GM12891 (cell line): ENCODE measurements around the gene AMMECR1.
"Not testable (repeated sequence)": the region's sequence is repeated elsewhere in the genome, so short reads cannot be mapped to it uniquely, and the experiment has no call there.

Experiments
- DNase-seq: peaks from one replicate; pipeline ENCODE4 v3.0.0; 2011; ENCODE audit warnings: low spot score; ENCODE audit not compliant: insufficient read length
- FAIRE-seq: peaks from 2 replicates; lab custom pipeline; 2011; peaks lifted over from hg19 to GRCh38; lab: Jason Lieb, UNC
- PAX5 ChIP-seq: IDR thresholded peaks from 2 replicates; pipeline ENCODE4 v1.6.1; 2011; ENCODE audit warnings: low read length, moderate library complexity, mild to moderate bottlenecking; ENCODE audit not compliant: insufficient read depth, severe bottlenecking
- POLR2A ChIP-seq: IDR thresholded peaks from 2 replicates; pipeline ENCODE4 v1.6.1; 2011; ENCODE audit warnings: low read depth, low read length, control low read depth
- POLR2AphosphoS5 ChIP-seq: IDR thresholded peaks from 2 replicates; pipeline ENCODE4 v1.6.1; 2011; ENCODE audit warnings: low read depth, low read length, control low read depth
- POU2F2 ChIP-seq: IDR thresholded peaks from 2 replicates; pipeline ENCODE4 v1.6.1; 2011; ENCODE audit warnings: low read depth, mild to moderate bottlenecking, control low read depth, low read length, moderate library complexity
- SPI1 ChIP-seq: IDR thresholded peaks from 2 replicates; pipeline ENCODE4 v1.6.1; 2011; ENCODE audit warnings: low read depth, low read length, control low read depth
- TAF1 ChIP-seq: IDR thresholded peaks from 2 replicates; pipeline ENCODE4 v1.6.1; 2011; ENCODE audit warnings: low read depth, low read length, control low read depth

Gene AMMECR1

DNA sequence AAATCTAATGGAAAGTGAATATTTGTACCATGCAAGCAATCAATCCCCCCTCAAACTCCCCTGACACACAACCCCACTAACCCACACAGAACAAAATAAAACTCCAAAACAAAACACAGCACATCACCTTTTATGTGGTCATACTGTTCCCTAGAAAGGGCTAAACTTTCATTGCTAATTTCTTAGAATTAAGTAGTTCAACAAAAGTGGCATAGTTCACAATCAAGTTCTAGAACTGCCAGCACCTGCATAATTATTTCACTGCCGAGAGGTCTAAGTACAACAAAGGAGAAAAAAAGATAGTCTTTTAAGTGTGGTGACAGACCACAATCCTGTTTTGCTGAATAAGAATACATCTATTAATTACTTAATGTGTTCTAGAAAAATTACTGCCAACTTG lies 58.8 kb downstream of the AMMECR1 start:
- FAIRE-seq (no peak), DNase-seq (no peak)
- no peak for TF ChIP-seq PAX5
- TF ChIP-seq POLR2AphosphoS5 = no peak
- TF ChIP-seq POLR2A = no peak
- no peak for TF ChIP-seq TAF1
- no peak for TF ChIP-seq POU2F2
- no peak for TF ChIP-seq SPI1

DNA sequence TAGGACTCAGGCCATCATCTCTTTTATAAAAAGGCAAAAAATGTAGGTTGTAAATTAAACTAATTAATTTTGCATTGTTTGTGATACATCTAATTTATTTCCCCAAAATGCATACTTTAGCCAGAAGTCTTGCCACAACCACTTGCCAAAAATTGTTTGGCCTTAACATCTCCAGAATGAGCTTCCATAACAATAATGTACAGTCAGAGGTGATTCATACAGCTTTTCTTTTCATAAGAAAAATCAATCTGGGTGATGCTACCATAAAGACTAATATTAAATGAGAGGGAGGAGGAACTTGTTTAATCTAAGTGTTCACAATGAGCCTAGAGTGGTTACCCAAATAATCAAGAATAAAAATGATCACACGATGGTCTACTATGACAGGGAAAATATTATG lies 59.3 kb downstream of the AMMECR1 start:
- TF ChIP-seq SPI1 = no peak
- TF ChIP-seq TAF1 = no peak
- no peak for TF ChIP-seq PAX5
- no peak for TF ChIP-seq POLR2A
- no peak for TF ChIP-seq POU2F2
- no peak for TF ChIP-seq POLR2AphosphoS5
- FAIRE-seq = peak; percentile 20
- no peak for DNase-seq

DNA sequence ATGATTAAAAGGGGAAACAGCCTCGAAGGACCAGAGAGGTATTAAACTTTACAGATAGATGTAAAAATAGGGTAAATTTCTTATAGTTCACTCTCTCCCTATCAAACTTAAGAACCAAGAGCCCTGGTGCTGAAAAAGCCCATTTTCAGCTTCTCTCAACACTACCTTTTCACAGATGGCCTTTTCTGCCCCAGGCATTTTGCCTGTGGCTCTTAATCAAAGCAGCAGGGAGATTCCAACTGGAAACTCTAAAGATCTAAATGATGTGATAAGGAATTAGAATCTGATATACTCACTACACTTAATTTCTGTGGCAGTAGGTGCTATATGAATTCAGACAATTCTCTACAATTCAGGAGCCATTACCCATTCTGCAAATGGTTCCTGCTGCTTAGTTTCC lies 60.0 kb downstream of the AMMECR1 start:
- FAIRE-seq (no peak), DNase-seq (no peak)
- no peak for TF ChIP-seq POLR2AphosphoS5
- TF ChIP-seq POLR2A = no peak
- no peak for TF ChIP-seq PAX5
- no peak for TF ChIP-seq POU2F2
- TF ChIP-seq TAF1 = no peak
- TF ChIP-seq SPI1 = no peak

DNA sequence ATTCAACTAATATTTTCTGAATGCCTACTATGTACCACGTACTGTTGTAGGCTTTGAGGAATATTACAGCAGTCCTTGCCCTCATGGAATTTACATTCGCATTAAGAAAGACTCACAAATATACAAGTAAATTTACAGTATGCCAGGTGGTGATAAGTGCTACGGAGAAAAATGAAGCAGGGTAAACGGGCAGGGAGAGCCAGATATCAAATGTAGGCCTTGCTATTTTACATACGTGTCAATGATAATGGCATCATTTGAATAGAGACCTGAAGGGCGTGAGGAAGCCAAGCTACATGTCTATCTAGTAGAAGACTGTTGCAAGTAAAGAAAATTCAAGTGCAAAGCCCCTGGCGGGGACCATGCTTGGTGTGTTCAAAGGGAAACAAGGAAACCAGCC lies 65.2 kb downstream of the AMMECR1 start:
- DNase-seq (no peak), FAIRE-seq (no peak)
- no peak for TF ChIP-seq TAF1

DNA sequence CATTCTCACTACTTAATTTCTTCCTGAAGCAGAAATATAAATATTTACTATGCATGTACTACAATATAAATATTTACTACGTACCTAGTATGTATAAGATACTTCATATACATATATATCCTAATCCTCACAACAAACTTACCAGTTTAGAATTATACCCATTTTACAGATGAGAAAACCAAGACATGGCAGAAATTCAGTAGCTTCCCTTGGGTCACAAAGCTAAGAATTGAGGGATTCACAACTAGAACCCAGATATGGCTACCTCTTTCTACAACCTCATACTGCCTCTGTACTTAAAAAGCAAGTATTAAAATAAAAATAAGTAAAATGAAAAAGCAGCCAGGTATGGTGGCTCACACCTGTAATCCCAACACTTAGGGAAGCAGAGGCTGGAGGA lies 65.9 kb downstream of the AMMECR1 start:
- DNase-seq (no peak), FAIRE-seq (no peak)
- no peak for TF ChIP-seq TAF1
- no peak for TF ChIP-seq PAX5
- no peak for TF ChIP-seq POLR2A
- no peak for TF ChIP-seq SPI1
- TF ChIP-seq POU2F2 = no peak
- no peak for TF ChIP-seq POLR2AphosphoS5

DNA sequence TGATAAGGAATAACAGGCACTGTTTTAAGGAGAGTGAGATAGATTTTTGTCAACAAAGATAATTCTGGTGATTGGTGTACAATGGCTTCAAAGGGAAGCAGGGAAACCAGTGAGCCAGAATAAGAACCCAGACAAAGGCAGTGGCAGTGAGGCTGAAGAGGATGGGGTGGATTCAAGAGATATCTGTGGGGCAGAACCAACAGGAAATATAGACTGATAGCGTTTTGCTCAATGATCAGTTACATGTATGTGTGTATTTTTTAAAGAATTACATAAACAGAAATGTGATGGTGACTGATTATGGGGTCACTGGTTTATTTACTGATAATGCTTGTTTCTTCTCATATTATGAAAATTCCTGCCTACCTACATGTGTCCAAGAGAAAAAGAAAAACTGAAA lies 66.4 kb downstream of the AMMECR1 start:
- FAIRE-seq (no peak), DNase-seq (no peak)
- TF ChIP-seq PAX5 (no peak), POLR2A (no peak), SPI1 (no peak), TAF1 (no peak), POLR2AphosphoS5 (no peak), POU2F2 (no peak)

DNA sequence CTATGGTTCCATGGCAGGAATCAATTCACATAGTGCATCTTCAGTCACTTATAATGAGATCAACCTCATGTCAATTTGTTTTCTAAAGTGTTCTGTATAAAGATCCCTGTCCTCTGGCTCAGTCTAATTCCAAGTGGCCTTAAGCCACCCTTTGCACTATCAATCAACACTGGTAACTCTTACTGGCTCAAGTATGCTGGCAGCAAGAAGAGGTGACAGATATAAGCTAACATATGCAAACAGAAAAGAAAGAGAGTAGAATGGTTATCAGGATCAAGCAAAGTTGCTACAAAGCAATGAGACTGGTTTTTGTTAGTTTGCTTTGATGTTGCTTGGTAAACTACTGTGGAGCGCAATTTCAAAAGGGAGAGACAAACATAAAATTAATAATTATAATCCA lies 67.0 kb downstream of the AMMECR1 start:
- DNase-seq (no peak), FAIRE-seq (no peak)
- TF ChIP-seq POLR2AphosphoS5 (no peak), POU2F2 (no peak), PAX5 (no peak), SPI1 (no peak)

DNA sequence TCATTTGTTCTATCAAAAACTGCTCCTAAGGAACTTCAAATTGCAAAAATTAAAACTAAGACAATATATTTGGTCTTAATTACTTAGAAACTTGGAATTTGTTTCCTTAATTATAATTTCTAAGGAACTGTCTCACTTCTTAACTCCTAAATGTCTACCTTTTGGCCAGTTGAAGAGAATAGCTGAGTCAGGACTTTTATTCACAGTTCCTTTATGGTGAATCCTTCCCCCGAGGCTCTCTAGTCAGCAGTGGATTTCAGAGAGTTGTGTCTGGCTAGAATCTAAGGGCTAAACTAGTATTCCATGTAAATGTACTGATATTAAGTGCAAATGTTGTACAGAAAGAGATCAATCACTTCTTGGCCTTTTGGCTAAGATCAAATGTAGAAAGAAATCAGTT lies 69.3 kb downstream of the AMMECR1 start:
- DNase-seq (no peak), FAIRE-seq (no peak)
- no peak for TF ChIP-seq SPI1
- no peak for TF ChIP-seq POLR2A
- no peak for TF ChIP-seq POLR2AphosphoS5
- no peak for TF ChIP-seq PAX5
- no peak for TF ChIP-seq POU2F2
- no peak for TF ChIP-seq TAF1

DNA sequence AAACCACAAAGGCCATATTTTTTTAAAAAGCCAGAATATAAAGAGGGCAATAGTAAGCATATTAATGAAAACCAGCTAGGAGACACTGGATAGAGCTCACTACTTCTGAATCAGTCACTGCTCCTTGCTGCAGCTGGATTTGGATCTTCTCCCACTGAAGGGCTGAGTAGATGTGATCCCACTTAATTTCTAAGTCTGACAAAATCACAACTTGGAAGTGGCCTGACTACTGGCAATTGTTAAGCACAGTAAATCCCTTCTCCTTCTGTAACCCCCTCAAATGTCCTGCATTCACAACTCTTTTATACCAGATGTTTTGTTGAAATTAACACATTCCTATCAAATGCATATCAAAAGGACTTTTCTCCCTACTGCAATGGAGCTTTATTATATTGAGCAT lies 72.9 kb downstream of the AMMECR1 start:
- FAIRE-seq (no peak), DNase-seq (no peak)
- TF ChIP-seq TAF1 = no peak
- TF ChIP-seq SPI1 = no peak

DNA sequence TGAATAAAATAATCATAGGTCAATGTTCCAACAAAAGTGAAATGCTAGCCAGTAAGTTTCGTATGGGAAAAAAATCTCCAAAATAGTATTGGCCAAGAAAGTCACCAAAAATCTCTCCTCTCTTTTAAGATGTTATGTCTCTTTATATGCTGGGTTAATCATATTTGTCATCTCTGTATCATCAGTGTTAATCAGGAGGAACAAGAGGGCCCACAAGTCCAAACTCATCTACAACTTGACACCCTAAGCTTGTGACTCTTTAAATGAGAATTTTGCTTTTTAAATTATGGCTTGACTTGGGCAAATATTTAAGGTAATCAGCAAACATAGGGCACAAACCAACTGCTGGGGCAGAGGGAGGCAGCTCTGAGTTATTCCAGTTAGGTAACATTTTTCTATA lies 75.5 kb downstream of the AMMECR1 start:
- no peak for FAIRE-seq
- DNase-seq = no peak
- TF ChIP-seq TAF1 (no peak), POLR2AphosphoS5 (no peak), POU2F2 (no peak), POLR2A (no peak), PAX5 (no peak), SPI1 (no peak)

DNA sequence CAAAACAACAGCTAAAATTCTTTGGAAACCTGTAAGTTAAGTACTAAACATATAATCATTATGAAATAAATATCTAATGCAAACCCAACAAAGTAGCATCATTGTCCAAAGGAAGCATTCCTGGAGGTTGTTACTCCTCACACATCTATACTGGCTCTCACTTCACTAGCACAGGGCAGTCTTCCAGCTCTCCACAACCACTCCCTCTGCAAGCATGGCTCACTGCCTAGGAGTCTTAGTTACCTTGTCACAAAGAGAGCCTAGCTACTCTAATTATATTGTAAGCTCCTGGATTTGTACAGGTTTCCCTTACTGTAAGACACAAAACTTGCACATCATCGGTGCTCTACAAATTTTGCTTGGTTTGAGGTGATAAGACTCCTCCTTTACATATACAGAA lies 76.1 kb downstream of the AMMECR1 start:
- no peak for FAIRE-seq

DNA sequence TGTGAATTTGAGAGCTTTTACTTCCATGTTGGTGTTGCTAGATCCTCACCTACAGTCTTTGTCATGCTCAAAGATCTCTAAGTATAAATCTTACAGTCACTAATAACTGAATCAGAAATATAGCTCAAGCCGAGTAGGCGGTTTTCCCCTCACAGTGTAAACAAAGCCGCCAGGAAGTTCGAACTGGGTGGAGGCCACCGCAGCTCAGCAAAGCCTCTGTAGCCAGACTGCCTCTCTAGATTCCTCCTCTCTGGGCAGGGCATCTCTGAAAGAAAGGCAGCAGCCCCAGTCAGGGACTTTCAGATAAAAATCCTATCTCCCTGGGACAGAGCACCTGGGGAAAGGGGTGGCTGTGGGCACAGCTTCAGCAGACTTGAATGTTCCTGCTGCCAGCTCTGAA lies 79.6 kb downstream of the AMMECR1 start:
- FAIRE-seq = not testable (repeated sequence)

More for the DNA sequence above, 76.1 kb downstream of the AMMECR1 start:
- no peak for DNase-seq
- TF ChIP-seq POLR2A = no peak
- TF ChIP-seq PAX5 = no peak
- TF ChIP-seq SPI1 = no peak
- TF ChIP-seq POLR2AphosphoS5 = no peak
- TF ChIP-seq POU2F2 = no peak

DNA sequence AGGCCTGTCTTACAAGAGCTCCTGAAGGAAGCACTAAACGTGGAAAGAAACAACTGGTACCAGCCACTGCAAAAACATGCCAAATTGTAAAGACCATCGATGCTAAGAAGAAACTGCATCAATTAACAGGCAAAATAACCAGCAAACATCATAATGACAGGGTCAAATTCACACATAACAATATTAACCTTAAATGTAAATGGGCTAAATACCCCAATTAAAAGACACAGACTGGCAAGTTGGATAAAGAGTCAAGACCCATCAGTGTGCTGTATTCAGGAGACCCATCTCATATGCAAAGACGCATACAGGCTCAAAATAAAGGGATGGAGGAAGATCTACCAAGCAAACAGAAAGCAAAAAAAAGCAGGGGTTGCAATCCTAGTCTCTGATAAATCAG lies 86.4 kb downstream of the AMMECR1 start:
- FAIRE-seq, DNase-seq: not testable (repeated sequence)

More for the DNA sequence above, 79.6 kb downstream of the AMMECR1 start:
- DNase-seq = not testable (repeated sequence)

DNA sequence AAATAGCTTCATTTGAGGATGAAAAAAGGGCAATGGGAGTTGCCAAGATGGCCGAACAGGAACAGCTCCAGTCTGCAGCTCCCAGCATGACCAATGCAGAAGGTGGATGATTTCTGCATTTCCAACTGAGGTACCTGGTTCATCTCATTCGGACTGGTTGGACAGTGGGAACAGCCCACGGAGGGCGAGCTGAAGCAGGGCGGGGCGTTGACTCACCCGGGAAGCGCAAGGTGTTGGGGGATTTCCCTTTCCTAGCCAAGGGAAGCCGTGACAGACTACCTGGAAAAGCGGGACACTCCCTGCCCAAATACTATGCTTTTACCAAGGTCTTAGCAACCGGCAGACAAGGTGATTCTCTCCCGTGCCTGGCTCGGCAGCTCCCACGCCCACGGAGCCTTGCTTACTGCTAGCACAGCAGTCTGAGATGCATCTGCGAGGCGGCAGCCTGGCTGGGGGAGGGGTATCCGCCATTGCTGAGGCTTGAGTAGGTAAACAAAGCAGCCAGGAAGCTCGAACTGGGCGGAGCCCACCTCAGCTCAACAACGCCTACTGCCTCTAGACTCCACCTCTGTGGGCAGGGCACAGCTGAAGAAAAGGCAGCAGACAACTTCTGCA lies 88.3 kb downstream of the AMMECR1 start:
- DNase-seq, FAIRE-seq: not testable (repeated sequence)
